ENCODE measurements around the gene VPS16.
A peak's percentile ranks its signal among the peaks of the same experiment; 100 is the strongest.

The VPS16 gene

DNA sequence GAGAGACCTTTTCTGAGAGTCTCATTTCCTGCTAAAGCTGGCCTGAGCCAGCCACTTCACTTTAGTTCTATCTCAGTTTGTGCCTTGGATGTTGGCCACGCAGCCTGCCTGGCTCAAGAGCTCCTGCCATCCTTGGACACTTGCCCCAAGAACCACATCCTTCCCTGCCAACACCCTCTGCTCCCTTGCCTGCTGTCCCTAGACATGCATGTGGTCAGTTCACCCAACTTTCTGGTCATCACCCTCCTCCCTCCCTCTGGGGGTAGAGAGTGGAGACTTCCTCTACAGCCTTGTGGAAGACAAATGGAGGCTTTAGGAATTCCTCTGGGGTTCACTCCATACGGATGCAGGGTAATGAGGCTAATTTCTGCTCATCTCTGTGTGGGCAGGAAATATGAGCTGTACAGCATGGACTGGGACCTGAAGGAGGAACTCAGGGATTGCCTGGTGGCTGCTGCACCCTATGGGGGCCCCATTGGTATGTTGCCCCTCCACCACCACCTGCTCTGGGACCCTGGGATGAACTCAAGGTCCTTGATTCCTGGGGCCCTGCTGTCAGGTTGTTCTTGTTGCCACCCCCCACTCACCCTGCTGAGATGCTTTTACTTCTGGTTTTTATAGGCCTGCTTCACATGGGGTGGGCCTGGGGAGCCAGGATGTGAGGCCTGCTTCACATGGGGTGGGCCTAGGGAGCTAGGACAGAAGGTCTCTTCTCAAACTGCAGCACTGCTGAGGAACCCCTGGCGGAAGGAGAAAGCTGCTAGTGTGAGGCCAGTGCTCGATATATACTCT is 19.0 kb downstream of the VPS16 start:
- no peak for DNase-seq
- in situ Hi-C loops (cut with MboI; ENCODE audit: low pct_unique_long_range_greater_than_20kb, low sequenced_read_pairs): no loop called here

DNA sequence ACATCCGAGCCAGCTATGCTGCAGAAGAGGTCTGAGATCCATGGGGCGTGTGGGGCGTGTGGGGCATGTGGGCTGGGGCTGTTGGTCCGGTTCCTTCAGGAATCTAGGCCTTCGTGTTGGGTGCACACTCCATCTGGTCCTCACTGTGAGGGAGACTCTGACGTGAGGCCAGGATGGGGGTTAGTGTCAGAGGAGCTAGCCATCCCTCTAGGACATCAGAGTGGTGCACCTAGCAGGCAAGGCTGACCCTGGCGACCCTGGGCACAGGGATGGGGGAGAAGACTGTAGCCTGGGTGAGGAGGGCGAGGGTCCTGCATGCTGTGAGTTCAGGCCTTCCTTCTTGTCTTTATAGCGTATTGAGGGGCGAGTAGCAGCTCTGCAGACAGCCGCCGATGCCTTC is 24.1 kb downstream of the VPS16 start:
- DNase-seq: no peak
- in situ Hi-C loops (cut with MboI; ENCODE audit: low pct_unique_long_range_greater_than_20kb, low sequenced_read_pairs): no loop called here

DNA sequence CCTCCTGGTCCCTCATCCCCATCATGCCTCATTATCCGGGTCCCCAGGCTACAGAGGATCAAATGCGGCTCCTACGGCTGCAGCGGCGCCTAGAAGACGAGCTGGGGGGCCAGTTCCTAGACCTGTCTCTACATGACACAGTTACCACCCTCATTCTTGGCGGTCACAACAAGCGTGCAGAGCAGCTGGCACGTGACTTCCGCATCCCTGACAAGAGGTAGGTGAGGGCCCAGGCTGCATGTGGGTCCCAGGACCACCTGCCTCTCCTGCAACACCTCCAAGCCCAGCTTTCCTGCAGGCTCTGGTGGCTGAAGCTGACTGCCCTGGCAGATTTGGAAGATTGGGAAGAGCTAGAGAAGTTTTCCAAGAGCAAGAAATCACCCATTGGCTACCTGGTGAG is 24.6 kb downstream of the VPS16 start:
- in situ Hi-C loops (cut with MboI; ENCODE audit: low pct_unique_long_range_greater_than_20kb, low sequenced_read_pairs): no loop called here
- DNase-seq: no peak

DNA sequence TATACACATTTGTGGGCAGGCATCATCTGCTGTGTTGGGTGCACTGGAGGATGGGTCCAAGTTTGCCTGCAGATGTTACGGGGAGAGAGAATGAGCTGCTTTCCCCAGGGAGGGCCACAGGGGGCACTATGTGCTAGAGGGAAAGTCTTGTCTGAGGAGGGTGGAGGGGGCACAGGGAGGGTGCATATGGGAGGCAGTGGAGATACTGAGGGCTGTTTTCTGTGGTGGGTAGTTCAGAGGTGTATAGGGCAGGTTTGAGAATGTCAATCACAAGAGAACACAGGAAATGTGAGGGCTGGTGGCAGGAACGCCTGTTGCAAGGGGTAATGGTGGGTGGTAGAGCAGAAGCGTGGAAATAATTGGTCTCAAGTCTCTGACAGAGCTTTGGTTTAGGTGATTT is 25.1 kb downstream of the VPS16 start:
- DNase-seq: peak; percentile 67
- in situ Hi-C loops (cut with MboI; ENCODE audit: low pct_unique_long_range_greater_than_20kb, low sequenced_read_pairs): no loop called here

DNA sequence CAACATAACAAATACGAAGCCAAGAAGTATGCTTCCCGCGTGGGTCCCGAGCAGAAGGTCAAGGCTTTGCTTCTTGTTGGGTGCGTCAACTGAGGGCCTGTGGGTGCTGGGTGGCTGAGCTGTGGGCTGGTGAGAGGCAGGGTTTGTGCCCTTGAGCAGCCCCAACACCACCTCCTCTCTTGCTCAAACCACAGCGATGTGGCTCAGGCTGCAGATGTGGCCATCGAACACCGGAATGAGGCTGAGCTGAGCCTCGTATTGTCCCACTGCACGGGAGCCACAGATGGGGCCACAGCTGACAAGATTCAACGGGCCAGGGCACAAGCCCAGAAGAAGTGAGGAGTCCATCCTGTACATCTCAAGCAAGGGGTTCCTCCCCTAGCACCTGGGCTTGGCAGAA is 25.7 kb downstream of the VPS16 start:
- in situ Hi-C loops (cut with MboI; ENCODE audit: low pct_unique_long_range_greater_than_20kb, low sequenced_read_pairs): no loop called here
- DNase-seq: no peak

DNA sequence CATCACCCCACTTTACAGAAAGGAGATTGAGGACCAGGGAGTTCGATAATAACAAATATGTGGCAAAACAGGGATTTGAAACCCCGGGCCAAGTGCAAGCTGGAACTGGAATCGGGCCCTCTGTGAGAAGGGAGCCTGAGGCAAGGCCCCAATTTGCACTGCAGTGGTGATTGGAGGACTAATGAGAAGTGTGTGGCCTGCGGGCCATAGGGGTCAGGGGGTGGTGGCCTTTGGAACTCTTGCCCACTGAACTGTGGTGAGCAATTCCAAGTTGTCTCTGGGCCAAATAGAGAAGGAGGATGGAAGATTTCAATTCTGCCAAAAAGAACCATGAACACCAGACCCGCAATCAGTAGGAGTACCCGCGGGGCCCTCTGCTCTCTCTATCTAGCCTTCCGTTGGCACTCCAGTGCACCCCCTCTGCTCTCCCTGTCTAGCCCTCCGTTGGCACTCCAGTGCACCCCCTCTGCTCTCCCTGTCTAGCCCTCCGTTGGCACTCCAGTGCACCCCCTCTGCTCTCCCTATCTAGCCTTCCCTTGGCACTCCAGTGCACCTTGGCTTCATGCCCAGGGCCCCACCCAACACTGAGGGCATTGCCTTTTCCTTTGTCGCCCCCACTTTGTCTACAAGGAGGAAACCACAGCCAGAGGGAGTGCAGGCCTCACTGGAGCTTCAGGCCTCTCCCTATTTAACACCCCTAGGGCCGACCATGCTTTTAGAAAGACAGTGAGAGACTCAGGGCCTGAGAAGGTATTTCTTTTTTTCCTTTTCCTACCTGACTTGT is 26.7 kb downstream of the VPS16 start:
- in situ Hi-C loops (cut with MboI; ENCODE audit: low pct_unique_long_range_greater_than_20kb, low sequenced_read_pairs): no loop called here
- DNase-seq: peak; percentile 39

DNA sequence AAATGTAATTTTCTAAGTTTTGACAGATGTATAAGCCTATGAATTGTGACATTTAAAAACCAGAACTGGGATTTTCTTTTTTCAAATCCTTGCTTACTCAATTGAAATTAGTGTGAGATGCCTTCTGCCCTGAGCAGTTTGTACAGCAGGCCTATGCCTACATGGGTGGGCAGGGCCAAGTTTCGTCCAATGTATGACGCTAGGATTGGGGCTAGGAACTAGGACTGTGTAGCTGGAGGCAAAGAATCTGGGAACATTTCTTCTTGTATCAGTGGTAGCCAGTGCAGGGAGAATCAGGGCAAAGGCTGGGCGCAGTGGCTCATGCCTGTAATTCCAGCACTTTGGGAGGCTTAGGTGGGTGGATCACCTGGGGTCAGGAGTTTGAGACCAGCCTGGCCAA is 28.8 kb downstream of the VPS16 start:
- in situ Hi-C loops (cut with MboI; ENCODE audit: low pct_unique_long_range_greater_than_20kb, low sequenced_read_pairs): no loop called here
- DNase-seq: no peak

DNA sequence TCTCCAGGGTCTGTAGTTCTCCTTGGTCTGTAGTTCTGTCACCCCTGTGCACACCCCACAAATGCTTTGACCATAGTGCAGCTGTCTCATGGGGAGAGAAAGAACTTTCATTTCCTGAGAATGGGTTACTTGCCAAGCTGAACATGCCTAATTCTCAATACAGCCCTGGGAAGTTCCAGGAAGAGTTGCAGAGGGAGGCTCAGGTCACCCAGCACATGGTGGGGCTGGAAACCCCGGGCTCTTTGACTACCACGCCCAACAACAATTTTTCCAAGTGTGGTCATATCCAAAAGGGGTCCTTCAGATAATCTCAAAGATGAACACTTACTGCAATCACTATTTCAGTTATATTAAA is 30.5 kb downstream of the VPS16 start:
- in situ Hi-C loops (cut with MboI; ENCODE audit: low pct_unique_long_range_greater_than_20kb, low sequenced_read_pairs): no loop called here
- peak; percentile 13 for DNase-seq

DNA sequence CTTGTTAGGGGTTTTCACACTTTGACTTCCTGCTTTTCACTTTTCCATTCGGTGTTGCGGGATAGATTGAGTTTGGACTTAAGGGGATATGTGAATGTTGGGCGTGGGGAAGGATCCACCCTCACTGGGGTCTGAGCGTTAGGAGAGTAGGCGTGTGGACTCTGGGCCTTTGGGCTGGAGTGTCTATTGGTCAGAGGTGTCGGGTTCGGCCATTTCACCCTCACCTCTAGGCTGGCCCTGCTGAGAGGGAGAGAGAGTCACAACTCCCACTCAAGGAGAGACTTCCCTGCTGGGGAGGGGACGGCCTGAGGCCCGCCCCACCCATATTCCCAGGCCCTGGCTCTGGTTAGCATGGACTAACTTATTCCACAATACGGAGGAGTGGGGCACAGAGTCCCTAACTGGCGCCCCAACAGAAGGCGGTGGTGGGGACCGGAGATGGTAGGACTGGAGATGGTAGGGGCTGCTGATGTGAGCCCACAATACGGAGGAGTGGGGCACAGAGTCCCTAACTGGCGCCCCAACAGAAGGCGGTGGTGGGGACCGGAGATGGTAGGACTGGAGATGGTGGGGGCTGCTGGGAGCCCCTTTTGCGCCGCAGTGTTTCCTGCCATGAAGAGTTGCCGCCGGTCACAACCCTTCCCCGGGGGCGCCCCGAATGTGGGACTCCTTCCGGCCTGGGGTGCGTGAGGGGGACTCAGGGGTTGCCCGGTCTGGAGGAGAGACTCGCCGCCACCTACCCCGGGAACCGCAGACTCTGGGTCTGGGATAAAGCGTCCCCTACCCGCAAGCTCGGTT is 31.3 kb downstream of the VPS16 start:
- DNase-seq: peak; percentile 5
- in situ Hi-C loops (cut with MboI; ENCODE audit: low pct_unique_long_range_greater_than_20kb, low sequenced_read_pairs): no loop called here

DNA sequence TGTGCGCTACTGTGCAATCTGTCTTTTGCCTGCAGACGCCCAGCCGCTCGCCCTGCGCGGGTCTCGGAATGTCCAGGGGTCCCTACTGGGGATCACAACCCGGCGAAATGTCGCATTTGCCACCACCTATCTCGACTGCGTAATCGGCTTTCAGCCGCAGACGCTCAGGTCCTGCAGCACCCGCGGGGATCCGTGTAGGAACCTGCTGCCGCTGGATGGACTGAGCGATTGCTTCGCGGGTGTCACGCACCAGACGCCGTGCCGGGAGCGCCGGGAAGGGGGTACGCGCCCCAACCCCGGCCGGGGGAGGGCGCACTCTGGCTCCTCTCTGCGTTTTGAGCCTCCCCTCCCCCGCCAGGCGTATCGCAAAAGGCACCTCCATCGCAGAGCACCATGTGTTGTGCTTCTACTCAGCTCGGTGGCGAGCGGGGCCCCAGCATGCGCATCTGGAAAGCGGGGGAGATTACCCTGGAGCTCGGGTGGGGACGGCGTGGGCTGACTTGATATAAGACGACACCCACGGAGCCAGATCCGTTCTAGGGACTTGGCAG is 32.0 kb downstream of the VPS16 start:
- in situ Hi-C loops (cut with MboI; ENCODE audit: low pct_unique_long_range_greater_than_20kb, low sequenced_read_pairs): no loop called here
- peak; percentile 83 for DNase-seq

DNA sequence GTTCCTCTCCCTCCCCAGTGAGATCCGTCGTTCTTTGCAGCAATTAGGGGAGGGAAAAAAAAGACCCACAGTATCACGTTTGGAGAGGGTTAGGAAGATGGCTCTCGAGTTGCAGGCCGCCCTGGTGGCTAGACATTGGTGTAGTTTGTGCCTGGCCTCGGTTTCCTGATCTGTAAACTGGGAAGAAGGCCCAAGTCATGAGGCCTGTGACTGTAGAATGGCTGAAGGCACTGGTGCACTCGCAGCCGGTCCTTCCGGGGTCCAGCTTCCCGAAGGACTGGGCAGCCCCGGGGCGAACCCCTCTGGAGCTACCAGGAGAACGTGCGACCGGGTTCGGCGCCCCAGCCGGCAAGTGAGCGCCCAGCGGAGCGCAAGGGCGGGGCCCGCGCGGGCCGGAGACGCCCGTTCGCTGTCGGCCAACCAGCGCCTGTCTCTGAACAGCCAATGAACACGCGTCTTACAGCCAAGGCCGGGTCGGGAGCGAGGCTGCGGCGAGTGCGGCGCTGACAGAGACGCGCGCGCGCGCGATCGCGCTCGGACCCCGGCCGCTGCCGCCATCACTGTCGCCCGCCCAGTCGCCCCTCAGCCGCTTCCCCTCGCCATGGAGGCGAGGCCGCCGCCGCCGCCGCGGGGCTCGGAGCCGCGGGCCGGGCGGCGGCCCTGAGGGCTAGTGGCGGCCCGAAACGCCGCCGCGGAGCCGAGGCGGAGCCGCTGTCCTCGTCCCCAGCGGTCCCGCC is 32.6 kb downstream of the VPS16 start, which contains the start of gene PTPRA:
TSS of gene PTPRA (plus strand) at position 472 of the 737 bp plus-strand sequence. CDS start 90,797 bp downstream, outside the sequence.
- DNase-seq: peak; percentile 93
- in situ Hi-C loops (cut with MboI; ENCODE audit: low pct_unique_long_range_greater_than_20kb, low sequenced_read_pairs): no loop called here

DNA sequence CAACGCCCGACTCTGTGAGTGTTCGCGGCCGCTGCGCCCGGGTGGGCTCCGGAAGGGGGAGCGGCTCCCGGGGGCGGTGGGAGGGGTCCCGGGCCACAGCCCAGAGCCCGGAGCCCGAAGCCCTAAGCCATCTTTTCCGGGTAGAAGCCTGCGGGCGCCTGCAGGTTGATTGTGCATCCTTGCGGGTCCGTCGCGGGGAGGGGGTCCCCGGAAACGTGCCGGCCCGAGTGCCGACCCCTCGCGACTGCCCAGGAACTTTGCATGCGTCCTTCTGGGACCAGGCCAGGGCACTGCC is 33.1 kb downstream of the VPS16 start:
- peak; percentile 29 for DNase-seq
- in situ Hi-C loops (cut with MboI; ENCODE audit: low pct_unique_long_range_greater_than_20kb, low sequenced_read_pairs): no loop called here

DNA sequence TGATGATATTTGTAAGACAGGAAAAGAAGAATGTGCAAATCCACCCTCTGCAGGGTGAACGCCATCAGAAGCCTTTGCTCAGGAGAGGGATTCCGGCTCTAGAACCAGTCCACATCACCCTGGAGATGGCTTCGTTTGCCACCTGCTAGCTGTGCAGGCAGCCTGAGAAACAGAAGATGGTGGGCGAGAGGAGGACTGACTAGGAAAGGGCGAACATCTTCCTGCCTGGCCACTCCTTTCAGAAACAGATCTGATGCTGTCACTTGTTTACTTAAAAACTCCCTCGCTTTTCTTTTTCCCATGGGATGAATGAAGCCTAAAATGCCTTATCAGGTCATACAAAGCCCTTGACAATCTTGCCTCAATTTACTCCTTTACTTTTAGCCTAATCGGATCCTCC is 33.9 kb downstream of the VPS16 start:
- peak; percentile 7 for DNase-seq
- in situ Hi-C loops (cut with MboI; ENCODE audit: low pct_unique_long_range_greater_than_20kb, low sequenced_read_pairs): no loop called here

DNA sequence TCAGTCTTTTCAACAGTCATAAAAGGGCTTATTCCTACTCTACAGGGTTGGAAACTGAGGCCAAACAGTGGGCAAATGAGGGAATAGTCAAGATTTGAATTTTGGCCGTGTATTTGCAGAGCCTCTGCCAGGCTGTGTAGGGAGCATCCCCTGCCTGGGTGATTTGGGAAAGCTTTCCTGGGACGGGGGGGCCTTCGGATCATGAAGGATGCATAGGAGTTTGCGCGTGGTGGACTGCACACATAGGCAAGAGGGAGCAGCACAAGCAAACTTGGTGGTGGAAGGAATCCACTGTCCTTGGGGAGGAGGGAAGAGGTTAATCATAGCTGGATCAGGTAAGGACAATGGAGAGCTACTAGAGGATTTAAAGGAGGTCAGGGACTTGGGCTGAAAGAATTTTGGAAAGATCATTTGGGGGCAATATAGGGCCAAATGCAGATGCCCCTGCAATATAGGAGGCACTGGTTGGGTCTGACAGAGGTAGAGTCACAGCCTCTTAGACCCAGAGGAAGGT is 35.2 kb downstream of the VPS16 start:
- in situ Hi-C loops (cut with MboI; ENCODE audit: low pct_unique_long_range_greater_than_20kb, low sequenced_read_pairs): no loop called here
- DNase-seq: no peak

DNA sequence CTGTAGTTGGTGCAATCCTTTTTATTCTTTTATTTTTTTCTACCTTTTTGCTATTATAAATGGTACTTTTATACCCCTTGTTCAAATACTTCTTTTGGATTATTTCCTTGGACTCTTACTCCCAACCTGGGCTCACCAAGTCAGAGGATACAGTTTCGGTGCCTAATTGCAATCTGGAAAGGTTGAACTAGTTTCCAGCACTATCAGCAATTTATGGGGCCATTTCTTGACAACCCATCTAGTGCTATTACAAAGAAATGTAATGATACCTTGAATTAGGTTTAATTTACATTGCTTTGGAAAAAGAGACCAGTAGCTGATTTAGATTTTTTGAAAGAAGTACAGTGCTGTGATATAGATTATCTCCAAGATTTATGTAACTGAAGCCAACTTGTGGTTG is 38.0 kb downstream of the VPS16 start:
- no peak for DNase-seq
- in situ Hi-C loops (cut with MboI; ENCODE audit: low pct_unique_long_range_greater_than_20kb, low sequenced_read_pairs): no loop called here

DNA sequence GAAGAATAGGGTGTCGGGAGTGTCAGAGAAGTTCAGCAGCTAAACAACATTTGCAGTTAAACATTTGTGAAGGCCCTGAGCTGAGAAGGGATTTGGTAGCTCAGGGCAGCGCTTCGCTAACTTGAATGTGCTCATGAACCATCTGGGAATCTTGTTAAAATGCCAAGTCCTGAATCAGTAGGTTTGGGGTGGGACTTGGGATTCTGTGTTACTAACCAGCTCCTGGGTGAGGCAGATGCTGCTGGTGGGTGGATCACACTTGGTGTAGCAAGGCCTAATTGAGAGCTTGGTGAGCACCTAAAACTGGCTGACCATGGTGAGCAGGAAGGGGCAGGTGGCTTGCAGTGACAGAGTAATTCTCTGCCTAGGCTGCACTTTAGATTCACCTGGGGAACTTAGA is 38.6 kb downstream of the VPS16 start:
- DNase-seq: no peak

DNA sequence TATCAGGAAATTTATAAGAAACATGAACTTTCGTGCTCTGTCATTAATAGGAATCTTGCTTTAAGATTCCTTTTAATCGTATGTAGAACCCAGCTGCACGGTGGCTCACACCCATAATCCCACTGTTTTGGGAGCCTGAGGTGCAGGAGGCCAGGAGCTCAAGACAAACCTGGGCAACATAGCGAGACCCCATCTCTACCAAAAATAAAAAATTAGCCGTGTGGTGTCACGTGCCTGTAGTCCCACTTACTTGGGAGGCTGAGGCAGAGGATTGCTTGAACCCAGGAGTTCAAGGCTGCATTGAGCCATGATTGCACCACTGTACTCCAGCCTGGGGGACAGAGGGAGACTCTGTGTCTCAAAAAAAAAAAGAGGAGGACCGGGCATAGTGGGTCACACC is 40.1 kb downstream of the VPS16 start:
- DNase-seq: no peak
- in situ Hi-C loops (cut with MboI; ENCODE audit: low pct_unique_long_range_greater_than_20kb, low sequenced_read_pairs): no loop called here

More for the DNA sequence above, 38.6 kb downstream of the VPS16 start:
- in situ Hi-C loops (cut with MboI; ENCODE audit: low pct_unique_long_range_greater_than_20kb, low sequenced_read_pairs): no loop called here

DNA sequence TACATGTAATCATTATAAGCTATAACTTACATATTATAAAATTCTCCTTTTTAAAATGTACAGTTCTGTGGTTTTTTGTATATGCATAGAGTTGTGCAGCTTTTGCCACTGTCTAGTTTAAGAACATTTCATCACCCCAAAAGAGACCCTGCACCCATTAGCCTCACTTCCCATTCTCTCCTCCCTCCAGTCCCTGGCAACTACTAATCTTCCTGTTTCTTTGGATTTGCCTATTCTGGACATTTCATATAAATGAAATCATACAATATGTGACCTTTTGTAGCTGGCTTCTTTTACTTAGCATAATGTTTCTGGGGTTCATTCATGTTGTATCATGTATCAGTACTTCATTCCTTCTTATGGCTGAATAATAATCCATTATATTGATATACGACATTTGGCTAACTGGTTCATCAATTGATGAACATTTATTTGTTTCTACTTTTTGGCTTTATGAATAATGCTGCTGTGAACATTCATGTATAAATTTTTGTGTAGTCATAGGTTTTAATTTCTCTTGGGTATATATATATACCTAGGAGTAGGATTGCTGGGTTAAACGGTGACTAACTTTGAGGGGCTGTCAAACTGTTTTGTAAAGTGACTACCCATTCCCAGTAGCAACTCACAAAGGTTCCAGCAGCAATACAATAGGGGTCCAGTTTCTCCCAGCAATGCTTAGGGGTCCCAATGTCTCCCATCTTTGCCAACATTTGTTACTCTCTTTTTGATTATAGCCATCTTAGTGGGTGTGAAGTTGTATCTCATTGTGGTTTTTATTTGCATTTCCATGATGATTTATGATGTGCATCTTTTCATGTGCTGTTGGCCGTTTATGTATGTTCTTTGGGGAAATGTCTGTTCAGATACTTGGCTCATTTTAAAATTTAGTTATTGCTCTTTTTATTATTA is 43.4 kb downstream of the VPS16 start:
- no peak for DNase-seq
- in situ Hi-C loops (cut with MboI; ENCODE audit: low pct_unique_long_range_greater_than_20kb, low sequenced_read_pairs): no loop called here
